ENCODE results near the gene FADS2. TPM values are rescaled to one million over a fixed set of nuclear protein-coding genes. Genes with fewer than 3 reads are reported as not detected.

The FADS2 gene
- total and polyA plus RNA-seq, 2 of the 13 experiments (the other 11 are each of a cell fraction or from before 2014, with no cell fraction given): 90.1 to 124 TPM

DNA sequence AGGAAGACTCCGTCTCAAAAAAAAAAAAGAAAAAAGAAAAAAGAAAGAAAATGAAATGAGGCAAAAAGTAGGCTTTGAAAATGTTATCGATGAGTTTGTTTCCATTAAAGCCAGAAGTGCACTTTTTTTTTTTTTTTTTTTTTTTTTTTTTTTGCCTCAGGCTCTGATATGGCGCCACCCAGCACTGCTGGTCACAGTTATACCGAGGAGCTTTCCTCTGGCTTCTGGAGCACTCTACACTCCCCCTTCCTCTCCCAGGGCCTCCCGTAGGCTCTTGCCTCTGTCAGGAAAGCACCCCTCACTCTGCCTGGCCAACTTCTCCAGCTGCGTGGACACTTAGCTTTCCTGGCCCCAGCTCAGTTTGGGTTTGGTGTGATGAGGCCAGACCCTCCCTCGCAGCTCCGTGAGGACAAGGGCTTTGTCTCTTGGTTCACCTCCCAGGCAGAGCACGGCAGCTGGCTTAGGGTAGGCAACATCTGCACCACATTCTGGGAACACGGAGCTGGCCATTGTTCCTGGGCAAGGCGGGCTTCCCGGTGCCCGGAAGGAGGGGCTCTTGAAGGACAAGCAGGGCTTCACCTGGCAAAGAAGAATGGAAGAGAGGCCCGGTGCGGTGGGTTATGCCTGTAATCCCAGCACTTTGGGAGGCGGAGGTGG is 16.9 kb downstream of the FADS2 start:
- H3K79me2 ChIP-seq (ENCODE audit: insufficient read depth, low read length): no peaks in the 10 kb centered on the region
- H3K4me1 ChIP-seq (ENCODE audit: insufficient read depth, low read length): peaks cover 11% of the 10 kb centered on the region; the same call in 1 of the 2 replicates
- ChIA-PET CTCF (ENCODE audit: low intra/inter-chr PET ratio, low total read pairs) (no interaction called here), POLR2A (no interaction called here)
- in situ Hi-C loops (cut with HindIII; ENCODE audit: extremely low pct_ligation_motif_present, low pct_unique_long_range_greater_than_20kb): no loop called here
- H3K4me3 ChIP-seq (replicated peaks in 1 of 3; ENCODE audit: insufficient read depth in 1 of 3, low read depth in 2 of 3, low read length in 3 of 3): no peak overlapping the region
- no peaks in the 10 kb centered on the region for H4K20me1 ChIP-seq (ENCODE audit: insufficient read depth, low read length)
- H2AFZ ChIP-seq (ENCODE audit: low read length): no peak overlapping the region
- H3K9ac ChIP-seq (ENCODE audit: insufficient read depth, low read depth, low read length): no peak overlapping the region
- 96% methylated on average over 15 of the region's 16 CpGs for WGBS (ENCODE audit: low lambda C conversion rate)
- H3K9me3 ChIP-seq (ENCODE audit: low read length): no peaks in the 10 kb centered on the region
- TF ChIP-seq, protein P1, sequence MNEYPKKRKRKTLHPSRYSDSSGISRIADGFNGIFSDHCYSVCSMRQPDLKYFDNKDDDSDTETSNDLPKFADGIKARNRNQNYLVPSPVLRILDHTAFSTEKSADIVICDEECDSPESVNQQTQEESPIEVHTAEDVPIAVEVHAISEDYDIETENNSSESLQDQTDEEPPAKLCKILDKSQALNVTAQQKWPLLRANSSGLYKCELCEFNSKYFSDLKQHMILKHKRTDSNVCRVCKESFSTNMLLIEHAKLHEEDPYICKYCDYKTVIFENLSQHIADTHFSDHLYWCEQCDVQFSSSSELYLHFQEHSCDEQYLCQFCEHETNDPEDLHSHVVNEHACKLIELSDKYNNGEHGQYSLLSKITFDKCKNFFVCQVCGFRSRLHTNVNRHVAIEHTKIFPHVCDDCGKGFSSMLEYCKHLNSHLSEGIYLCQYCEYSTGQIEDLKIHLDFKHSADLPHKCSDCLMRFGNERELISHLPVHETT (CRISPR knock-in tag; conservative IDR thresholded peaks at IDR 0.05): no peak
- ATAC-seq: peak; percentile 29; the same call in 1 of the 3 replicates
- DNase-seq (ENCODE audit: low spot score): no peak
- intact Hi-C loops (cut with micrococcal nuclease; ENCODE audit: unreplicated experiment): no loop called here
- H3K27me3 ChIP-seq (ENCODE audit: control insufficient read depth in 1 of 2, insufficient read depth in 2 of 2, low read length in 2 of 2): no peaks in the 10 kb centered on the region
- no peak overlapping the region for H3K27ac ChIP-seq (ENCODE audit: extremely low read length, insufficient read depth, low read length)
- H3K4me2 ChIP-seq (ENCODE audit: low read depth, low read length): no peak overlapping the region
- no peak for FAIRE-seq
- peaks cover 5 to 64% of the 10 kb centered on the region in 2 experiments for H3K36me3 ChIP-seq (replicated peaks in 1 of 2; ENCODE audit: control insufficient read depth in 1 of 2, insufficient read depth in 2 of 2, low read length in 2 of 2)
- BruUV-seq (replicated peaks): no TSS peak

DNA sequence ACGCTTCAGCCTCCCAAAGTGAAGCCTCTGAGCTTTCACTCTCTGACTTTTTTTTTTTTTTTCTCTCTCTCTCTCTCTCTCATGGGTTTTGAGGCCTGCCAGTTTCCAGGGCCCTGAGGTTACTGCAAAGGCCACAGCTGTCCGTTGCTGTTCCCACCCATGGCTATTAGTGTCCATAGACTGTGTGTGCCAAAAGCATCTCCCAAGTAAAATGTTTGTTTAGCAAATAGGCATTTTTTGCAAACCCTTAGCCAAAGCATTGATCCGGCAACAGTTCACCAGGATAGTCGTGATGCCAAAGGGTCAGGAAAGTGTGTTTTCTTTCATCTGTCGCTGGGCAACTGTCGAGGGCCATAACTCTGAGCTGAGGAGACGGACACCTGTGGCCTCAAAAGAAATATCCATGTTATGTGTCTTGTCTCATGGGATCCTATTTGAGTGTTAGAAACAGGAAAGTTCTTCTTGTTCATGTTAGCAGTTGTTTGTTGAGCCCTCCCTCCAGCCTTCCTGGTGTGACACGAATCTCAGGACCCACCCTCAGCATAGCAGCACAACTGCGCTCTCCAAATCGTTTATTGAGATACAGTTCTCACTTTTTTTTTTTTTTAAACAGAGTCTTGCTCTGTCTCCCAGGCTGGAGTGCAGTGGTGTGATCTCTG is 18.4 kb downstream of the FADS2 start:
- Histone ChIP-seq H2AFZ (ENCODE audit: low read length) (no peak overlapping the region), H3K4me3 (replicated peaks in 1 of 3; ENCODE audit: insufficient read depth in 1 of 3, low read depth in 2 of 3, low read length in 3 of 3) (no peak overlapping the region), H4K20me1 (ENCODE audit: insufficient read depth, low read length) (no peaks in the 10 kb centered on the region), H3K4me1 (ENCODE audit: insufficient read depth, low read length) (peaks cover 11% of the 10 kb centered on the region; the same call in 1 of the 2 replicates), H3K9me3 (ENCODE audit: low read length) (no peaks in the 10 kb centered on the region), H3K79me2 (ENCODE audit: insufficient read depth, low read length) (no peaks in the 10 kb centered on the region), H3K27ac (ENCODE audit: extremely low read length, insufficient read depth, low read length) (no peak overlapping the region), H3K27me3 (ENCODE audit: control insufficient read depth in 1 of 2, insufficient read depth in 2 of 2, low read length in 2 of 2) (no peaks in the 10 kb centered on the region), H3K4me2 (ENCODE audit: low read depth, low read length) (no peak overlapping the region), H3K9ac (ENCODE audit: insufficient read depth, low read depth, low read length) (no peak overlapping the region), H3K36me3 (replicated peaks in 1 of 2; ENCODE audit: control insufficient read depth in 1 of 2, insufficient read depth in 2 of 2, low read length in 2 of 2) (peaks cover 3 to 59% of the 10 kb centered on the region in 2 experiments; a peak in 4 of 5 replicates)
- FAIRE-seq (no peak), DNase-seq (ENCODE audit: low spot score) (no peak), ATAC-seq (no peak)
- TF ChIP-seq ZSCAN9 (CRISPR knock-in tag; IDR thresholded peaks at IDR 0.05; ENCODE audit: borderline replicate concordance): no peak
- no peak for TF ChIP-seq RBM39 (IDR thresholded peaks at IDR 0.05; ENCODE audit: low read depth, low read length, poor library complexity, severe bottlenecking)
- TF ChIP-seq, protein P2, sequence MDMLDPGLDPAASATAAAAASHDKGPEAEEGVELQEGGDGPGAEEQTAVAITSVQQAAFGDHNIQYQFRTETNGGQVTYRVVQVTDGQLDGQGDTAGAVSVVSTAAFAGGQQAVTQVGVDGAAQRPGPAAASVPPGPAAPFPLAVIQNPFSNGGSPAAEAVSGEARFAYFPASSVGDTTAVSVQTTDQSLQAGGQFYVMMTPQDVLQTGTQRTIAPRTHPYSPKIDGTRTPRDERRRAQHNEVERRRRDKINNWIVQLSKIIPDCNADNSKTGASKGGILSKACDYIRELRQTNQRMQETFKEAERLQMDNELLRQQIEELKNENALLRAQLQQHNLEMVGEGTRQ (IDR thresholded peaks at IDR 0.05; ENCODE audit: low read depth, low read length): no peak
- TF ChIP-seq, protein P2 (CRISPR knock-in tag; IDR thresholded peaks at IDR 0.05; ENCODE audit: borderline replicate concordance): no peak
- no peak for TF ChIP-seq ELF4 (CRISPR knock-in tag; IDR thresholded peaks at IDR 0.05; ENCODE audit: borderline replicate concordance)
- TF ChIP-seq, protein P3, sequence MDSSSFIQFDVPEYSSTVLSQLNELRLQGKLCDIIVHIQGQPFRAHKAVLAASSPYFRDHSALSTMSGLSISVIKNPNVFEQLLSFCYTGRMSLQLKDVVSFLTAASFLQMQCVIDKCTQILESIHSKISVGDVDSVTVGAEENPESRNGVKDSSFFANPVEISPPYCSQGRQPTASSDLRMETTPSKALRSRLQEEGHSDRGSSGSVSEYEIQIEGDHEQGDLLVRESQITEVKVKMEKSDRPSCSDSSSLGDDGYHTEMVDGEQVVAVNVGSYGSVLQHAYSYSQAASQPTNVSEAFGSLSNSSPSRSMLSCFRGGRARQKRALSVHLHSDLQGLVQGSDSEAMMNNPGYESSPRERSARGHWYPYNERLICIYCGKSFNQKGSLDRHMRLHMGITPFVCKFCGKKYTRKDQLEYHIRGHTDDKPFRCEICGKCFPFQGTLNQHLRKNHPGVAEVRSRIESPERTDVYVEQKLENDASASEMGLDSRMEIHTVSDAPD (CRISPR knock-in tag; IDR thresholded peaks at IDR 0.05): 0 out of 2 replicates have a peak, but pooled peaks have one; percentile 39
- TF ChIP-seq, protein P4, sequence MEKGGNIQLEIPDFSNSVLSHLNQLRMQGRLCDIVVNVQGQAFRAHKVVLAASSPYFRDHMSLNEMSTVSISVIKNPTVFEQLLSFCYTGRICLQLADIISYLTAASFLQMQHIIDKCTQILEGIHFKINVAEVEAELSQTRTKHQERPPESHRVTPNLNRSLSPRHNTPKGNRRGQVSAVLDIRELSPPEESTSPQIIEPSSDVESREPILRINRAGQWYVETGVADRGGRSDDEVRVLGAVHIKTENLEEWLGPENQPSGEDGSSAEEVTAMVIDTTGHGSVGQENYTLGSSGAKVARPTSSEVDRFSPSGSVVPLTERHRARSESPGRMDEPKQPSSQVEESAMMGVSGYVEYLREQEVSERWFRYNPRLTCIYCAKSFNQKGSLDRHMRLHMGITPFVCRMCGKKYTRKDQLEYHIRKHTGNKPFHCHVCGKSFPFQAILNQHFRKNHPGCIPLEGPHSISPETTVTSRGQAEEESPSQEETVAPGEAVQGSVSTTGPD (CRISPR knock-in tag; IDR thresholded peaks at IDR 0.05): peak; percentile 50; the same call in 1 of the 2 replicates
- in situ Hi-C loops (cut with HindIII; ENCODE audit: extremely low pct_ligation_motif_present, low pct_unique_long_range_greater_than_20kb): no loop called here
- 83% methylated on average over 10 of the region's 10 CpGs for WGBS (ENCODE audit: low lambda C conversion rate)
- intact Hi-C loops (cut with micrococcal nuclease; ENCODE audit: unreplicated experiment): no loop called here
- no TSS peak for BruUV-seq (replicated peaks)
- ChIA-PET CTCF (ENCODE audit: low intra/inter-chr PET ratio, low total read pairs) (no interaction called here), POLR2A (no interaction called here)

All from HepG2 (cell line).